HG02981 (cell line): ENCODE results near the gene ZNF229.
"Not testable (repeated sequence)": the region's sequence is repeated elsewhere in the genome, so short reads cannot be mapped to it uniquely, and the experiment has no call there.

Experiments
- ATAC-seq: cut with Tn5 transposase; IDR thresholded peaks from one replicate; pipeline ENCODE4 v1.9.1; 2021; ENCODE audit warnings: mild to moderate bottlenecking, moderate library complexity; ENCODE audit not compliant: unreplicated experiment

Gene ZNF229

DNA sequence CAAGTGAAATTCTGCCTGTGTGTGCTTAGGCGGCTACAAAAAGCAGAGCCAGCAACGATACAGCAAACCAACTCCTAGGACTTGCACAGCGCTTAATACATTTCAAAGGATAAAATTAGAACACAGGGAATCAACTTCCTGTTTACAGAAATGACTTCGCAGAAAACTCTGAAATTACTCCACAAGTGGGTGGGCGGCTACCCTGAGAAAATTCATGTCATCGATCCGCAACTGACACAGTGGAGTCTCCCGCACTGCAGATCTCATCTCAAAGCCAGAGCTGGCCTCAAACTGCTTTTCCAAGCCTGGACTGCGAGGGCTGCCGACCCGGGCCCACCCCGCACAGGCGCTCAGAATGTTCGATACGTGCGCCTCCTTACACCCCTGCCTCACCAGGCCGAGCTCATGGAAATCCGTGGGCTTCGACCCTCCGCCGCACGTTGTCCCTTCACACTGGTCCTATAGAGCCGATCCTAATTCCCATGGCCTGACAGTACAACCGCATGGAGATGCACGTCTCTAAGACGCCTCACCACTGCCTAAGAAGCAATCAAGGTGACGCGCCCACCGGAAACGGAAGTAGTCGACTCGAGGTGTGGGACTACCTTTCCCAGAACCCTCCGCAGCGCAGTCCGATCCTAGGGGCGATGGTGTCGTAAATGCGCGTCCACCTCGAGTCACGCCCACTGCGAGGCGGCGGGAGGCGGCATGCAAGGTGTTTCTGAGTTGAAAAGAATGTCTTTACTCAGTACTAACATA is at the start of gene ZNF229:
ZNF229 (minus strand) TSS at position 557 of the 759 bp plus-strand sequence. CDS start 5,625 bp downstream, outside the sequence.
- ATAC-seq = no peak

DNA sequence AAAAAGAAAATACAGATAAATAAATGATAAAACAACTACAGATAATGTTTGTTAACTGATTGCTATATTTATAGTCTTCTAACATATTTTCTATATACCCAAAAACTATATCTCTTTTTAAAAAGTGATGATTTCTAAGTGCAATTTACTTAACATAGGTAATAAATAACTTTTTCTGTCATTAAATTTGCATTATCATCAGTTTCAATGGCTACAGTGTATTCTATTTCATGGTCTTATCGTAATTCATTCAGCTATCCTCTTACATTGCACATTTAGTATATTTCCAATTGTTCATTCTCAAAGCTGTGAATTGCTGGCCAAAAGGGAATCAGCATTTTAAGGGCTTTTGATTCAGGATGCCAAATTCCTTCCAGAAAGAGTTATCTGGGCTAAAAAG is 48.4 kb upstream of the ZNF229 start:
- ATAC-seq = no peak

DNA sequence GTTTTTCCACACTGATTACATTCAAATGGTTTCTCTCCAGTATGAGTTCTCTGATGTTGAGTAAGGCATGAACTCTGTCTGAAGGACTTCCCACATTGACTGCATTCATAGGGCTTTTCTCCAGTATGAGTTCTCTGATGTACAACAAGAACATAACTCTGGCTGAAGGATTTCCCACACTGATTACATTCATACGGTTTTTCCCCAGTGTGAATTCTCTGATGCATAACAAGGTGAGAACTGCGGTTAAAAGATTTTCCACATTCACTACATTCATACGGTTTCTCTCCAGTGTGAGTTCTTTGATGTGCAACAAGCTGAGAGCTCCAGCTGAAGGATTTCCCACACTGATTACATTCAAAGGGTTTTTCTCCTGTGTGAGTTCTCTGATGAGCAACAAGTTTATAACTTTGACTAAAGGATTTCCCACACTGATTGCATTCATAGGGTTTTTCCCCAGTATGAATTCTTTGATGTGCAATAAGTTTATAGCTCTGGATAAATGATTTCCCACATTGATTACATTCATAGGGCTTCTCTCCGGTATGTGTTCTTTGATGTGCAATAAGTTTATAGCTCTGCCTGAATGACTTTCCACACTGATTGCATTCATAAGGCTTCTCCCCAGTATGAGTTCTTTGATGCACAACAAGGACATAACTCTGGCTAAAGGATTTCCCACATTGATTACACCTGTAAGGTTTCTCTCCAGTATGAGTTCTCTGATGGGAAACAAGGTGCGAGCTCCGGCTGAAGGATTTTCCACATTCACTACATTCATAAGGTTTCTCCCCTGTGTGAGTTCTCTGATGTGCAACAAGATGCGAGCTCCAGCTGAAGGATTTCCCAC is 28.5 kb upstream of the ZNF229 start:
- ATAC-seq = no peak

DNA sequence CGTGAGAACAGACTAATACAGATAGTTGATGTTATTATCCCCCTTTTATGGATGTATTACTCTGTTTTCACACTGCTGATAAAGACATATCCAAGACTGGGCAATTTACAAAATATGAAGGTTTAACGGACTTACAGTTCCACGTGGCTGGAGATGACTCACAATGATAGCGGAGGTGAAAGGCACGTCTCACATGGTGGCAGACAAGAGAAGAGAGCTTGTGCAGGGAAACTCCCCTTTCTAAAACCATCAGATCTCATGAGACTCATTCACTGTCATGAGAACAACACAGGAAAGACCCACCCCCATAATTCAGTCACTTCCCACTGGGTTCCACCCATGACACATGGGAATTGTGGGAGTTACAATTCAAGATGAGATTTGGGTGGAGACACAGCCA is 20.5 kb upstream of the ZNF229 start:
- not testable (repeated sequence) for ATAC-seq

DNA sequence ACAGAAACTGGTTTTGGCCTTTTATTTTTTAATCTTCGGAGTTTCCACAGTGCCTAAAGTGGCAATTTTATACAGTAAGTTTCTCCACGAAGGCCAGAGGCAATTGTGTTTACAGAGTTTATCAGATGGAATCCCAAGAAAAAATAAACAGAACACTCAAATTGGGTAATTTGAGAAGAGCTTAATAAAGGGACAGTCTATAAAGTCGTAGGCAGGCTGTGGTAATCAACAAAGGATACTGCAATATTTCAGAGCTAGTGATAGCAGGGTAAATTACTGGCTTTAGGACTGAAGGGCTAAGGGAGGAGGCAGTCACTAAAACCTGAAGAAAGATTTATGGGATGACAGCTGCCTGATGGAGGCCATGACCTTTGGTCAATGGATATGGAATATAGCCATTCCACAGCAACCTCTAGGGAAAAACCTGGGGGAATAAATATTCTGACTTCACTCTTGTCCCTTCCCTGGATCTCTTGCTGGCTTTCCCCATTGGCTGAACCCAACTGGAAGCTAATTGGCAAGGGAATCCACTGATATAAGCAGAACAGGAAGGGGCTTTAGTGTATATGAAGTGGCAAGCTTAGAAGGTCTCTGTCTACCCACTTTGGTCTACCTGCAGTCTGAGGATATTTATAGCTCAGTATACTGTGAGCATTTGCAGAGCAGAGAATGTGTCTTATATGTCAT is 14.5 kb upstream of the ZNF229 start:
- not testable (repeated sequence) for ATAC-seq

DNA sequence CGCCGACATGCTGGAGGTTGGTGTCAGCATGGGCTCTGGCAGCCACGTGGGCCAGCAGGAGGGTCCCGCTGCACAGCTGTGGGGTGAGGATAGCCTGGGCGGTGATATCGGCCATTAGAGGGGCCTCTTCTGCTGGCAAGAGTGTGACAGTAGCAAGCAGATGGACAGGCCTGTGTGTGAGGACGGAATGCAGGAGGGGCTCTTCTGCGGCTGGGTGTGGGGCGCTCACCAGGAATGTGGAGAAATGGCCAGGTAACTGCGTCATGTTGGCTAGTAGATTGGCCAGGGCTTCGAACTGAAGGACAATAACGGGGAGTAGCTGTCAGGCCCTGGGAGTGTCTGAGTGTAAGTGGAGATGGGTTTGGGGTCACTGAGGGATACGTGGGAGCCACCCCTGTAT is 7.7 kb upstream of the ZNF229 start:
- ATAC-seq = not testable (repeated sequence)

DNA sequence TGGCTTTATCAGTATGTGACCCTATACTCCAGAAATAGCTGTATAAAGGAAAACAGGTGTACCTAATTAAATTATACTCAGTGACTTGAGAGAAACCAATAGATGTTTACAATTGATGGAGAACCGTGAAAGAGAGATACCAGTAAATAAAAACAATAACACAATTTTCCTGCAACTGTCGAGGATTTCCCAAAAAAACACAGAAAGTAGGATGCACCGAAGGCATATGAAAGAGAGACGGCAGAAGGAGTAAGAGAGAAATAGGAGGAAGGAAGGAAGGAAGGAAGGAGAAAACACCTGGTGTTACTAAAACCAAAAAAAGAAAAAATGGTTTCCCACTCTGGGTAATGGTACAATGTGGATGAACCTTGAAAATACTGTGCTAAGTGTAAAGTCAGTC is 6.8 kb upstream of the ZNF229 start:
- ATAC-seq = no peak

DNA sequence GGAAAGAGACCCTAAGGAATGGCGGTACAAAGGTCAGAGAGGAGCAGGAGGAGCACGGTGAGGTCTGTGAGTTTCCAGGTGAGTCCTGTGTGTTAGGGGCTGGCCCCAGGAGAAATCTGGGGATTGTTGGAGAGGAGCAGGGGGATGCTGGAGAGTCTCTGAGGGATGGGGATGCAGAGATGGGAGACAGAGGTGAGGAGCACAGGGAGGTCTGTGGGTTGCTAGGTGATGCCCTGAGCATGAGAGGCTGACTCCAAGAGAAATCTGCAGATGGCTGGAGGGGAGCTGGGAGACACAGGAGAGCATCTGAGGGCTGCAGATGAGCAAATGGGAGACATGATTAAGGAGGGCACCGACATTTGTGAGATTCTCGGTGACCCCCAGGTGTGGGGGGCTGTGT is 4.1 kb upstream of the ZNF229 start:
- ATAC-seq = no peak

DNA sequence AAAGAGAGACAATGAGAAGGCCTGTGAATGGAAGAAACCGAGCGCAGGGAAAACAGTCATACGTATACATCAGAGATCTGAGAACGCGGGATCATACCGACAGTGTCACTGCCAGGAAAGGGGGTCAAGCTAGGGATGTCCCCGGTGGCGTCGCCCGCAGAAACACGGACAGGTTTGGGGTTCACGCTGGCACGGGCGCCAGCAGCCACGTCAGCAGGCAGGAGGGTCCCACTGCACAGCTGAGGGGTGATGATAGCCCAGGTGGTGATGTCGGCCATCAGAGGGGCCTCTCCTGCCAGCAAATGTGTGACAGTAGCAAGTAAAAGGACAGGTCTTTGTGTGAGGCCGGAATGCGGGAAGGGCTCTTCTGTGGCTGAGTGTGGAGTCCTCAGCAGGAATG is 3.4 kb upstream of the ZNF229 start:
- ATAC-seq = no peak

DNA sequence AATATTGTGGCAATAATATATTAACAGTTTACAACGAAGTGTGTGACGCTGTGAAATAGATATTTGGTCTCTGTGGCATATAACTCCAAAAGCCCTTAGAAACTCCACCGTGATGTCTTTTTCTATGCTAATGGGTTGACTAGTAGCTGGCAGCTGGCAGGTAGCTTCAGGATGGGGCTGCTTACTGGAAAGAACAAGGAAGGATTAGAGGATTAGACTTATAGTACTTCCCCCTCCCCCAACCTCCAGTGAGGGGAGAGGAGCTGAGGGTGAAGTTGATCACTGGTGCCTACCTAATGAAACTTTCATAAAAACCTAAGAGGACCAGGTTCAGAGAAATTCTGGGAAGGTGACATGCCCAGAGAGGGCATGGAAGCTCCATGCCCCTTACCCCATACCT is 9.8 kb downstream of the ZNF229 start:
- no peak for ATAC-seq

DNA sequence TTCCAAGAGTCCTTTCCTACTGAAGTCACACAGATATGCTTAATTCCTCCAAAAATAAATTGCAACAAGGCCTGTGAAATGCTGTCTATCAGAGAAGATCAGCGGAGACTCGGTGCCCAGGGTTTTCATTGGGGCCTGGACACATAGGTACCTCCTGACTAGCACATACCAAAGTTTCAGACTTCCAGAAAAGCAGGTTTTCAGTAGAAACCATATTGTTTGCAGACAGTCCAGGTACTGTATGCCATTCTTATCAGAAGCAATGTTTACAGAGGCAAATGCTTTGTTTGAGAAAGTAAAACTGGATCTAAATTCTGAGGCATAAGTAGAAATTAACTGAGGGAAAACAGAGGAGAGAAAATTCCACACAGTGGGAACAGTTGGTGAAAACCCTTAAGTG is 12.8 kb downstream of the ZNF229 start:
- ATAC-seq = no peak

DNA sequence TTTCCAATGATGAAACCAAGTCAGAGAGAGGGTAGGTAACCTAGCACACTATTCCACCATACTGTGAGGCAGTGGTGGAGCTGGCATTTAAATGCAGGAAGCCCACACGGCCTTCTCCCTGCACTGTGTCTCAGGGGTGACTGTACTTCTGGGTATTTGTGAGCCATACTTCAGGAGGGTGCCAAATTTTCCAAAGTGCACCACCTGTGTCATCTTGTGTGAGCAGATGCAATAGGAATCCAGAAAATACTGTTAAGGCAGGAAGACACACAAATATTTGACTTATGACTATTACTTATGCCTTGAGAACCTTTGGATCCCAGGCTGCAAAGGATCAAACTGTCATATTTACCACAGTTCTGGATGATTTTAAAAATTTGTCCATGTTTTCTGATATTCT is 17.3 kb downstream of the ZNF229 start:
- no peak for ATAC-seq

DNA sequence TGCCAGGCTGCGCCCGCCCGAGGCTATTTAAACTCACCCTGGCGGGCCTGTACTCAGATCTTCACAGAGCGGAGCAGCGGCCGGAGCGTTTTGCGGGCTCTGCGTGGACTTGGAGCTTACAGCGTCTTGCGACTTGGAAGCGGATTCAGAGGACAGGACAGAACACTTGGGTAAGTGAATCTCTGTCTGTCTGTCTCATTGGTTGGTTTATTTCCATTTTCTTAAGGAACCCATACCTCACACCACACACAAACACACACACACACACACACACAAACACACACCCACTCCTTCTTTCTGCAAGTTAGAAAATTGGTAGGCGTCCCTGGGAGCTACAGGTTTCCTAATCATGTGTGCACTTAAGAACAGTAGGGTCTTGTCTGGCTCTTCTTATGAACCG is 32.7 kb downstream of the ZNF229 start:
- not testable (repeated sequence) for ATAC-seq

DNA sequence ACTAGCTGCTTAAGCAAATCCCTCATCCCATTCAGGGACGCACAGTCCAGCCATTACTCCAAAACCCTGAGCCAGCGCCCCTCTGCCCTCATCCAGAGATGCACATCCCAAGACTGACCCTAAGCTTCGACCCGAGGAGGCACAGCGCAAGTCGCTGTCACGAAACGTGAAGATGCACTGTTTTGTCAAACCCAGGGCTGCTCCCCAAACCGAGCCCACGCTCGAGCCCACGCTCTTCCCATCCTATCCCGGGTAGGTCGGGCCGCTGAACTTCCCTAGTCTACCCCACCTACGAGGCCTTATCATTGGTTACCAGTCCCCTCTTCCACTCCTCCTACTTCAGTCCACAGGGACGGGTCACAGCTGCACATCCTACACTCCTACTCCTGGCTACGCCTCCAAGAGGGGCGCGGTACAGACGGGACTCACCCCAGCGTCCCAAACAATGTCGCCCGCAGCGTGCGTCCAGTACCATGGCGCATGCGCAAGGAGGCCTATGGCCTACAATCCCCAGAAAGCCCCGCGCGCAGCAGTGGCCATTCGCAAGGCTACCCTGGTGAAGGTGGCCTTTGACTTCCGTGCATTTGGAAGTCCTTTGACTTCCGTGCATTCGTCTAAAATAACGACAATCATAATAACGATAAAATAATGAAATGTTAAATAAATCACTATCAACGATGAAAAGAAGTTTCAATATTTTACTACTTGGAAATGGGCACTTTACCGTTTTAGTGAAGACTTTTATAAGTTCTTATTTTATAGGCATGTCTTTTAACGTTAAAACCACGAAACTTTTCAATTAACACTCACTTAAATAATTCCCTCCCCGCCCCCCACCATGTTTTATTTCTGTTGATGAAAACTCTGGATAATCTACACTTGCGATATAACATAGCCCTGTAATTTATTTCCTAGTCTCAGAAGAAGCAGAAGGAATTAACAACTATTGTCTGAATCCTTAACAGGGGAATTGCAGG is 46.8 kb downstream of the ZNF229 start, which contains the start of gene ZNF285:
ZNF285 (minus strand) TSS at position 470 of the 977 bp plus-strand sequence. CDS start 4,395 bp downstream, outside the sequence.
- peak; percentile 74 for ATAC-seq

DNA sequence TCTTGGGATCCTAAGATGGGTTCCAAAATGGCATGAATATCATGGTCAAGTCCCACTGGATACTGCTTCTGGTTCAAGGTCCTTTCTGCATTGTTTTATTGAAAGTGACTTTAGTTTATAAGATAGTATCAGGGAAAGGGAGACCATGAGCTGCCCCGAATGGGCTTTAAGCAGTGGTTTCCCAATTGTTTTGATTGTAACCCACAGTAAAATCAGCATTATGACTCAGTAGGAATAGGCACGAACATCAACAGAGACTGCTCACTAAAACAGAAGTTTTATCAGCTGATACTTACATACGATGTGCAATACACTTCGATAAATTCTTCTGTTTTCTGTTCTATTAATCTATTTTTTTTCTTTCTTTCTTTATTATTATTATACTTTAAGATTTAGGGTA is 59.0 kb downstream of the ZNF229 start:
- ATAC-seq = not testable (repeated sequence)
